IPS-15b (cell line): Measurements from ENCODE around the gene TTC16.

Source experiments
- H3K27me3 ChIP-seq: one replicate; pipeline ENCODE4 v1.6.1; 2013; ENCODE audit warnings: low read length; ENCODE audit not compliant: control insufficient read depth, insufficient read depth
- H3K36me3 ChIP-seq: one replicate; pipeline ENCODE4 v1.6.1; 2013; ENCODE audit warnings: low read length; ENCODE audit not compliant: control insufficient read depth, insufficient read depth
- H3K4me1 ChIP-seq: one replicate; pipeline ENCODE4 v1.6.1; 2013; ENCODE audit warnings: mild to moderate bottlenecking, low read length; ENCODE audit not compliant: control insufficient read depth, insufficient read depth
- H3K4me3 ChIP-seq: one replicate; pipeline ENCODE4 v1.5.1; 2013; ENCODE audit warnings: low read depth, low read length
- H3K9ac ChIP-seq: one replicate; pipeline ENCODE4 v1.6.1; 2013; ENCODE audit warnings: low read depth, mild to moderate bottlenecking, low read length
- H3K9me3 ChIP-seq: one replicate; pipeline ENCODE4 v1.6.1; 2013; ENCODE audit warnings: mild to moderate bottlenecking, low read length; ENCODE audit not compliant: control insufficient read depth, insufficient read depth

Gene TTC16

GRCh38 chr9:127715470-127716337 is at the start of gene TTC16, which contains the start of gene PTRH1:
Gene TTC16, plus strand, starts transcription at chr9:127716079. Its CDS starts 67 bp downstream, at chr9:127716146.
Gene PTRH1, minus strand, starts transcription at chr9:127715663. Its CDS starts 24 bp downstream, at chr9:127715639.
- Histone ChIP-seq H3K4me3 (peak within 1 kb of the TSS; percentile 83), H3K4me1 (peaks cover 10% of the 10 kb centered on the region), H3K27me3 (no peaks in the 10 kb centered on the region), H3K9ac (no peak within 1 kb of the TSS), H3K9me3 (no peaks in the 10 kb centered on the region), H3K36me3 (no peaks in the 10 kb centered on the region)

GRCh38 chr9:127667127-127667844 is 48.6 kb upstream of the TTC16 start:
- Histone ChIP-seq H3K9me3 (no peaks in the 10 kb centered on the region), H3K4me1 (no peaks in the 10 kb centered on the region), H3K36me3 (peaks cover 2% of the 10 kb centered on the region), H3K9ac (no peak overlapping the region), H3K4me3 (no peak overlapping the region), H3K27me3 (no peaks in the 10 kb centered on the region)

- Histone ChIP-seq H3K4me1 (no peaks in the 10 kb centered on the region), H3K9ac (no peak overlapping the region), H3K36me3 (peaks cover 2% of the 10 kb centered on the region)
Observed at GRCh38 chr9:127667906-127668305, 48.0 kb upstream of the TTC16 start.

GRCh38 chr9:127673234-127673633 is 42.6 kb upstream of the TTC16 start:
- H3K9me3 ChIP-seq: no peaks in the 10 kb centered on the region
- H3K27me3 ChIP-seq: no peaks in the 10 kb centered on the region
- H3K9ac ChIP-seq: no peak overlapping the region
- no peak overlapping the region for H3K4me3 ChIP-seq
- no peaks in the 10 kb centered on the region for H3K4me1 ChIP-seq
- H3K36me3 ChIP-seq: peaks cover 2% of the 10 kb centered on the region

More at GRCh38 chr9:127667906-127668305, 48.0 kb upstream of the TTC16 start:
- Histone ChIP-seq H3K4me3 (no peak overlapping the region), H3K27me3 (no peaks in the 10 kb centered on the region), H3K9me3 (no peaks in the 10 kb centered on the region)

GRCh38 chr9:127676638-127677037 is 39.2 kb upstream of the TTC16 start:
- Histone ChIP-seq H3K9me3 (no peaks in the 10 kb centered on the region), H3K27me3 (no peaks in the 10 kb centered on the region), H3K4me3 (no peak overlapping the region), H3K36me3 (peaks cover 4% of the 10 kb centered on the region), H3K9ac (no peak overlapping the region), H3K4me1 (no peaks in the 10 kb centered on the region)

GRCh38 chr9:127679506-127679905 is 36.4 kb upstream of the TTC16 start:
- Histone ChIP-seq H3K36me3 (peaks cover 12% of the 10 kb centered on the region), H3K4me3 (no peak overlapping the region), H3K4me1 (no peaks in the 10 kb centered on the region), H3K27me3 (no peaks in the 10 kb centered on the region), H3K9me3 (no peaks in the 10 kb centered on the region), H3K9ac (no peak overlapping the region)

GRCh38 chr9:127680226-127680625 is 35.7 kb upstream of the TTC16 start:
- H3K4me1 ChIP-seq: no peaks in the 10 kb centered on the region
- H3K27me3 ChIP-seq: no peaks in the 10 kb centered on the region
- H3K9ac ChIP-seq: no peak overlapping the region
- H3K9me3 ChIP-seq: no peaks in the 10 kb centered on the region
- H3K4me3 ChIP-seq: no peak overlapping the region
- peaks cover 12% of the 10 kb centered on the region for H3K36me3 ChIP-seq

GRCh38 chr9:127680846-127681245 is 35.0 kb upstream of the TTC16 start:
- H3K36me3 ChIP-seq: peaks cover 12% of the 10 kb centered on the region
- H3K9ac ChIP-seq: no peak overlapping the region
- H3K9me3 ChIP-seq: no peaks in the 10 kb centered on the region
- H3K4me3 ChIP-seq: no peak overlapping the region
- H3K27me3 ChIP-seq: no peaks in the 10 kb centered on the region
- H3K4me1 ChIP-seq: no peaks in the 10 kb centered on the region

- H3K36me3 ChIP-seq: peaks cover 12% of the 10 kb centered on the region
- H3K4me3 ChIP-seq: no peak overlapping the region
- H3K9me3 ChIP-seq: no peaks in the 10 kb centered on the region
- H3K27me3 ChIP-seq: no peaks in the 10 kb centered on the region
- no peak overlapping the region for H3K9ac ChIP-seq
- no peaks in the 10 kb centered on the region for H3K4me1 ChIP-seq
Observed at GRCh38 chr9:127682351-127683136, 33.3 kb upstream of the TTC16 start.

- peaks cover 12% of the 10 kb centered on the region for H3K36me3 ChIP-seq
- no peaks in the 10 kb centered on the region for H3K9me3 ChIP-seq
- no peaks in the 10 kb centered on the region for H3K27me3 ChIP-seq
Observed at GRCh38 chr9:127683723-127684122, 32.2 kb upstream of the TTC16 start.

GRCh38 chr9:127684576-127684975 is 31.3 kb upstream of the TTC16 start:
- Histone ChIP-seq H3K27me3 (no peaks in the 10 kb centered on the region), H3K4me1 (no peaks in the 10 kb centered on the region), H3K36me3 (peaks cover 12% of the 10 kb centered on the region), H3K9ac (no peak overlapping the region), H3K9me3 (no peaks in the 10 kb centered on the region), H3K4me3 (no peak overlapping the region)

More at GRCh38 chr9:127683723-127684122, 32.2 kb upstream of the TTC16 start:
- Histone ChIP-seq H3K4me1 (no peaks in the 10 kb centered on the region), H3K9ac (no peak overlapping the region), H3K4me3 (no peak overlapping the region)
